Measurements from ENCODE around the gene MACROD2. TPM values are rescaled to one million over a fixed set of nuclear protein-coding genes. Genes with fewer than 3 reads are reported as not detected.

Gene MACROD2
- total RNA-seq, 2 donors from 2014 or later: 0.94 to 10.4 TPM

GRCh38 chr20:15812696-15813095, 1817.4 kb downstream of the MACROD2 start:
- DNase-seq (ENCODE audit: low spot score): no peak
- no peak for TF ChIP-seq CTCF (IDR thresholded peaks at IDR 0.05)
- H3K36me3 ChIP-seq: no peaks in the 10 kb centered on the region
- H3K4me3 ChIP-seq: no peak overlapping the region
- no peaks in the 10 kb centered on the region for H3K9me3 ChIP-seq
- H3K4me1 ChIP-seq: no peaks in the 10 kb centered on the region
- no peak overlapping the region for H3K27ac ChIP-seq
- H3K27me3 ChIP-seq: no peaks in the 10 kb centered on the region

- Histone ChIP-seq H3K27me3 (no peaks in the 10 kb centered on the region), H3K9me3 (no peaks in the 10 kb centered on the region), H3K36me3 (no peaks in the 10 kb centered on the region), H3K27ac (no peak overlapping the region), H3K4me3 (no peak overlapping the region), H3K4me1 (no peaks in the 10 kb centered on the region)
- TF ChIP-seq CTCF (IDR thresholded peaks at IDR 0.05): no peak
- no peak for DNase-seq (ENCODE audit: low spot score)
Measured at GRCh38 chr20:15814360-15814759, 1819.0 kb downstream of the MACROD2 start.

- no peak for TF ChIP-seq CTCF (IDR thresholded peaks at IDR 0.05)
- no peaks in the 10 kb centered on the region for H3K36me3 ChIP-seq
- no peak overlapping the region for H3K27ac ChIP-seq
Measured at GRCh38 chr20:15814911-15815310, 1819.6 kb downstream of the MACROD2 start.

GRCh38 chr20:15817351-15817750, 1822.0 kb downstream of the MACROD2 start:
- no peaks in the 10 kb centered on the region for H3K9me3 ChIP-seq
- H3K4me3 ChIP-seq: no peak overlapping the region
- no peak for DNase-seq (ENCODE audit: low spot score)
- no peaks in the 10 kb centered on the region for H3K27me3 ChIP-seq
- H3K27ac ChIP-seq: no peak overlapping the region
- H3K4me1 ChIP-seq: no peaks in the 10 kb centered on the region
- TF ChIP-seq CTCF (IDR thresholded peaks at IDR 0.05): no peak
- no peaks in the 10 kb centered on the region for H3K36me3 ChIP-seq

More at GRCh38 chr20:15814911-15815310, 1819.6 kb downstream of the MACROD2 start:
- H3K27me3 ChIP-seq: no peaks in the 10 kb centered on the region
- no peaks in the 10 kb centered on the region for H3K9me3 ChIP-seq
- H3K4me3 ChIP-seq: no peak overlapping the region
- no peaks in the 10 kb centered on the region for H3K4me1 ChIP-seq
- DNase-seq (ENCODE audit: low spot score): no peak

- no peak overlapping the region for H3K27ac ChIP-seq
- no peak for TF ChIP-seq CTCF (IDR thresholded peaks at IDR 0.05)
- H3K4me1 ChIP-seq: no peaks in the 10 kb centered on the region
- H3K4me3 ChIP-seq: no peak overlapping the region
- no peaks in the 10 kb centered on the region for H3K36me3 ChIP-seq
- no peaks in the 10 kb centered on the region for H3K9me3 ChIP-seq
- no peaks in the 10 kb centered on the region for H3K27me3 ChIP-seq
- DNase-seq (ENCODE audit: low spot score): no peak
Measured at GRCh38 chr20:15818651-15819071, 1823.3 kb downstream of the MACROD2 start.

- no peak overlapping the region for H3K27ac ChIP-seq
- TF ChIP-seq CTCF (IDR thresholded peaks at IDR 0.05): no peak
- no peaks in the 10 kb centered on the region for H3K27me3 ChIP-seq
- no peaks in the 10 kb centered on the region for H3K36me3 ChIP-seq
- DNase-seq (ENCODE audit: low spot score): no peak
- no peak overlapping the region for H3K4me3 ChIP-seq
- no peaks in the 10 kb centered on the region for H3K9me3 ChIP-seq
- no peaks in the 10 kb centered on the region for H3K4me1 ChIP-seq
Measured at GRCh38 chr20:15823718-15824117, 1828.4 kb downstream of the MACROD2 start.

All from right atrium auricular region (tissue), 2 donors.